ENCODE data around the gene PPP2R5A. TPM values are rescaled to one million over a fixed set of nuclear protein-coding genes. Genes with fewer than 3 reads are reported as not detected.

The PPP2R5A gene
- total and polyA plus RNA-seq, 2 of the 13 experiments (the other 11 are each of a cell fraction or from before 2014, with no cell fraction given) = 22.0 to 31.4 TPM

DNA sequence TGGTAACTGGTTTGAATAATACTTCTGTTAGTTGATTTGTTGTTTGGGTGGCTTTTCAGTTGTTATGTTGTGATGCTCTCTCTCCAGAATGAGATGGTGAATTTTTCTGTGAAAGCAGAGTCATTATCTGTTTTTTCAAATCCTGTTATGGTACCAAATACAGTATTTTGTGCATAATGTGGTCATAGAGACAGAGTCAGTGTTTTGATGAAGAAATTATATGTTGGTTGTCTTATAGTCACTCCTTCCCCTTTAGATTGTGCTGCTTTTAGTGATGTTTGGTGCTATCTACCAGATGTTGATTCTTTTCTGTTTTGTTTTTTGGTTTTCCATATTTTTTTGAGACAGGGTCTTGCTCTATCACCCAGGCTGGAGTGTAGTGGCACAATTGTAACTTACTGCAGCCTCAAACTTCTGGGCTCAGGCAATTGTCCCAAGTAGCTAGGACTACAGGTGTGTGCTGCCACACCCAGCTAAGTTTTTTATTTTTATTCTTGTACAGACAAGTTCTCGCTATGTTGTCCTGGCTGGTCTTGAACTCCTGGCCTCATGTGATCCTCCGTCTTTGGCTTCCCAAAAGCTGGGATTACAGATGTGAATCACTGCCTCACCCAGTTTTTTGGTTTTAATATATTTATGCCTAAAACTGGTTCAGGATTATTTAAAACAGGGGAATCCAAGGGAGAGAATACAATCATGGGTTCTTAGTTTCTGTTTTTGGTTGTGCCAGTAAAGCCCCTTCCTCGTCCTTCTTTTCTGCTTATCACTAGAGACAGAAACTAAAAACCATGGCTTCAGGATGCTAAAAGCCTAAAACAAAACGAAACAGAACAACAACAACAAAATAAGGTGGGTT, 7.3 kb downstream of the PPP2R5A start:
- intact Hi-C loops (cut with micrococcal nuclease; ENCODE audit: unreplicated experiment) = loop anchor here (5.0 to 10.0 kb wide), 2 partner anchors 75 to 608 kb away; no protein-coding TSS in a partner anchor
- FAIRE-seq (no peak), DNase-seq (ENCODE audit: low spot score) (no peak), ATAC-seq (no peak)
- TF ChIP-seq SRY (CRISPR knock-in tag; IDR thresholded peaks at IDR 0.05) (no peak), CSRNP1 (CRISPR knock-in tag; IDR thresholded peaks at IDR 0.05) (no peak), GABPA (IDR thresholded peaks at IDR 0.05; ENCODE audit: low read depth, low read length) (no peak), GABPA (CRISPR knock-in tag; IDR thresholded peaks at IDR 0.05; ENCODE audit: low read depth) (no peak)
- TF ChIP-seq, protein P1, sequence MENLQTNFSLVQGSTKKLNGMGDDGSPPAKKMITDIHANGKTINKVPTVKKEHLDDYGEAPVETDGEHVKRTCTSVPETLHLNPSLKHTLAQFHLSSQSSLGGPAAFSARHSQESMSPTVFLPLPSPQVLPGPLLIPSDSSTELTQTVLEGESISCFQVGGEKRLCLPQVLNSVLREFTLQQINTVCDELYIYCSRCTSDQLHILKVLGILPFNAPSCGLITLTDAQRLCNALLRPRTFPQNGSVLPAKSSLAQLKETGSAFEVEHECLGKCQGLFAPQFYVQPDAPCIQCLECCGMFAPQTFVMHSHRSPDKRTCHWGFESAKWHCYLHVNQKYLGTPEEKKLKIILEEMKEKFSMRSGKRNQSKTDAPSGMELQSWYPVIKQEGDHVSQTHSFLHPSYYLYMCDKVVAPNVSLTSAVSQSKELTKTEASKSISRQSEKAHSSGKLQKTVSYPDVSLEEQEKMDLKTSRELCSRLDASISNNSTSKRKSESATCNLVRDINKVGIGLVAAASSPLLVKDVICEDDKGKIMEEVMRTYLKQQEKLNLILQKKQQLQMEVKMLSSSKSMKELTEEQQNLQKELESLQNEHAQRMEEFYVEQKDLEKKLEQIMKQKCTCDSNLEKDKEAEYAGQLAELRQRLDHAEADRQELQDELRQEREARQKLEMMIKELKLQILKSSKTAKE (CRISPR knock-in tag; IDR thresholded peaks at IDR 0.05; ENCODE audit: borderline replicate concordance) = no peak
- H3K9me3 ChIP-seq (ENCODE audit: low read length) = no peaks in the 10 kb centered on the region
- CTCF ChIA-PET (ENCODE audit: low intra/inter-chr PET ratio, low total read pairs) = interaction anchor here (1.5 to 3.0 kb wide), 2 partner anchors 222 to 230 kb away, joined by 4 to 32 read pairs; no protein-coding TSS in a partner anchor
- H3K79me2 ChIP-seq (ENCODE audit: insufficient read depth, low read length) = peaks cover 99% of the 10 kb centered on the region
- in situ Hi-C loops (cut with HindIII; ENCODE audit: extremely low pct_ligation_motif_present, low pct_unique_long_range_greater_than_20kb) = loop anchor here (5.0 kb wide), 1 partner anchor 220 kb away; no protein-coding TSS in a partner anchor
- H4K20me1 ChIP-seq (ENCODE audit: insufficient read depth, low read length) = peaks cover 79% of the 10 kb centered on the region
- no peak overlapping the region for H3K4me3 ChIP-seq (replicated peaks in 1 of 3; ENCODE audit: insufficient read depth in 1 of 3, low read depth in 2 of 3, low read length in 3 of 3)
- H3K27me3 ChIP-seq (ENCODE audit: control insufficient read depth in 1 of 2, insufficient read depth in 2 of 2, low read length in 2 of 2) = no peaks in the 10 kb centered on the region
- no peak overlapping the region for H3K4me2 ChIP-seq (ENCODE audit: low read depth, low read length)
- H3K9ac ChIP-seq (ENCODE audit: insufficient read depth, low read depth, low read length) = no peak overlapping the region
- H3K36me3 ChIP-seq (replicated peaks in 1 of 2; ENCODE audit: control insufficient read depth in 1 of 2, insufficient read depth in 2 of 2, low read length in 2 of 2) = no peaks in the 10 kb centered on the region
- POLR2A ChIA-PET = no interaction called here
- peaks cover 62% of the 10 kb centered on the region for H3K4me1 ChIP-seq (ENCODE audit: insufficient read depth, low read length)
- 91% methylated on average over 4 of the region's 4 CpGs for WGBS (ENCODE audit: low lambda C conversion rate)
- no peak overlapping the region for H2AFZ ChIP-seq (ENCODE audit: low read length)
- H3K27ac ChIP-seq (ENCODE audit: extremely low read length, insufficient read depth, low read length) = no peak overlapping the region
- BruUV-seq (replicated peaks) = no TSS peak

All from HepG2 (cell line).